GM18505 (cell line): ENCODE data around the gene MEIS1.
"Not testable (repeated sequence)": the region's sequence is repeated elsewhere in the genome, so short reads cannot be mapped to it uniquely, and the experiment has no call there.

Experiments used
- ATAC-seq: cut with Tn5 transposase; IDR thresholded peaks from one replicate; pipeline ENCODE4 v1.9.1; 2021; ENCODE audit not compliant: unreplicated experiment
- POLR2A ChIP-seq: IDR thresholded peaks from 4 replicates; pipeline ENCODE4 v1.6.1; 2011; ENCODE audit warnings: borderline replicate concordance; ENCODE audit not compliant: insufficient read depth, insufficient read length; ENCODE audit errors: extremely low read depth

Gene MEIS1

GRCh38 chr2:66434679-66435548 lies at the start of gene MEIS1:
Gene MEIS1 (plus strand): TSS chr2:66435125. CDS start chr2:66435857, 732 bp downstream.
- no peak for TF ChIP-seq POLR2A
- peak; percentile 76 for ATAC-seq

DNA sequence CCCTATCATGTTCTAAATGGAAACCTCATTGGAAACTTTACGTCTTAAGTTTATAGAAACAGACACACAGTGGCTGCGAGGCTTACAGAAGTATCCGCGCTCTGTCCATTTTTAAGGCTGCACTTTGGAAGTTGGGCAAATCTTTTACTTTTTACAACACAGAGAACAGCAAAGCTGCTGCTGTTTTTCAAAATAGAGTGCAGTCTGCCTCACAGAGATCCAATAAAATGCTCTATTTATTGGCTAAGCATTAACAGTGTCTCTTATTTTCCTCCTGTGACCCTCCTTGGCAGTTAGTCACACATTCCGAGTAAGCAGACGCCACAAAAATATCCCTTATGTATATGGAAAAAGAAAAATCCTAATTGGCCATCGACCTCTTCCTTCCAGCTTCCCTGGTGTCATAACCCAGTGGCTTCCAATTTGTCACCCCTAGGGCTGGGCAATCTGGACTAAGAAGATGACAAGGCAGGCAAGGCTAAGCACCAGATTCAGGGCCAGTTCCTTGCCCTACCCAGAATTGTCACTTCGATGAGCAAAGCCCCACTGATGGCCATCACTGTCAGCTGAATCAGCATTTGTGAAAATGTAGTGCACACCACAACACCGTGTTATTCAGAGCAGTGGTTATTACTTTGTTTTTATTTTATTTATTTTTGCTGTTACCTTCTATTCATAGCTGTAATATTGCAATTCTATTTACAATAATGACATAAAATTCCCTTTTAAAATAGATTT lies 47.7 kb upstream of the MEIS1 start:
- TF ChIP-seq POLR2A: no peak
- ATAC-seq: no peak

GRCh38 chr2:66389651-66390131 lies 45.2 kb upstream of the MEIS1 start:
- no peak for TF ChIP-seq POLR2A
- ATAC-seq: no peak

GRCh38 chr2:66390152-66390551 lies 44.8 kb upstream of the MEIS1 start:
- TF ChIP-seq POLR2A: no peak
- ATAC-seq: no peak

DNA sequence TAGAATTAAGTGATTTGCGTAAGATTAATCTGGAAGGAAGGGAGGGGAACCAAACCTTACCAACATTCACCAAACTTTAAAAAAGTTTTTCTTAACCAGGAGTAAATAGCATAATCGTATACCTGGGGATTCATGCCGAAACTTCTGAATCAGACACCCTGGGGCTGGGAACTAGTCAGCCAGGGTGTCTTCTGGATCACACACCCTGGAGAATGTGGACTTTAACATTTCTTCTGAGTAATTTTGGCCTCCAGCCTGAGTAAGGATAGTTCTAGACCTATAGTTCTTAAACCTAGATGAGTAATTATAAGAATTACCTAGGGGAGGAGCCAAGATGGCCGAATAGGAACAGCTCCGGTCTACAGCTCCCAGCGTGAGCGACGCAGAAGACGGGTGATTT lies 44.1 kb upstream of the MEIS1 start:
- ATAC-seq: no peak
- TF ChIP-seq POLR2A: no peak

- not testable (repeated sequence) for ATAC-seq
These were observed 43.7 kb upstream of the MEIS1 start for GRCh38 chr2:66391240-66391639.

DNA sequence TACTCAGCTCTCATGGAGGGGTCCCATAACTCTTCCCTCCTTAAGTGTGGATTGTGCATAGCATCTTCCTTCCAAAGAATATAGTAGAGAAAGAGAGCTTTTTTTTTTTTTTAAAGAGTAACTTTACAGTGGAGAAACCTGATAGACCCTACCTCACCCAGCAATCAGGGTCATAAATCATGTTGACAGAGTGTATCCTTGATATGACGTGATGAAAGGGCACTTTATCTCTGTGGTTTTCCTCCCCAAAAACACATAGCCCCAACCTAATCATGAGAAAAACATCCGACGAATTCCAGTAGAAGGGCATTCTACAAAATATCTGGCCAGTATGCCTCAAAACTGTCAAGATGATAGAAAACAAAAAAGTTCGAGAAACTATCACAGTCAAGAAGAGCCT lies 29.5 kb upstream of the MEIS1 start:
- no peak for TF ChIP-seq POLR2A
- no peak for ATAC-seq

- ATAC-seq: no peak
- TF ChIP-seq POLR2A: no peak
These were observed 26.0 kb upstream of the MEIS1 start for GRCh38 chr2:66408905-66409304.

- ATAC-seq: no peak
- no peak for TF ChIP-seq POLR2A
These were observed 22.1 kb upstream of the MEIS1 start for GRCh38 chr2:66412874-66413273.

GRCh38 chr2:66414896-66415295 lies 20.0 kb upstream of the MEIS1 start:
- TF ChIP-seq POLR2A: no peak
- ATAC-seq: no peak

- TF ChIP-seq POLR2A: no peak
These were observed 16.5 kb upstream of the MEIS1 start for GRCh38 chr2:66418381-66418780.

GRCh38 chr2:66421612-66422011 lies 13.3 kb upstream of the MEIS1 start:
- ATAC-seq: no peak
- TF ChIP-seq POLR2A: no peak

More at GRCh38 chr2:66418381-66418780, 16.5 kb upstream of the MEIS1 start:
- ATAC-seq: no peak

GRCh38 chr2:66423391-66424124 lies 11.4 kb upstream of the MEIS1 start:
- TF ChIP-seq POLR2A: no peak
- no peak for ATAC-seq
